GM12874 (cell line): Measurements from ENCODE around the gene SEPTIN2.

ENCODE experiments used
- CTCF ChIP-seq: IDR thresholded peaks from 2 replicates; pipeline ENCODE4 v1.5.1; 2011; ENCODE audit warnings: low read depth, mild to moderate bottlenecking, control low read depth, low read length, moderate library complexity; ENCODE audit not compliant: insufficient read depth

SEPTIN2 gene

GRCh38 chr2:241271706-241272302, 43.9 kb upstream of the SEPTIN2 start:
- no peak for TF ChIP-seq CTCF

GRCh38 chr2:241272303-241273209, 43.2 kb upstream of the SEPTIN2 start:
- no peak for TF ChIP-seq CTCF

- TF ChIP-seq CTCF: no peak
Measured at GRCh38 chr2:241273210-241274020, 42.3 kb upstream of the SEPTIN2 start.

GRCh38 chr2:241274127-241274526, 41.6 kb upstream of the SEPTIN2 start:
- no peak for TF ChIP-seq CTCF

- no peak for TF ChIP-seq CTCF
Measured at GRCh38 chr2:241275504-241275903, 40.2 kb upstream of the SEPTIN2 start.

GRCh38 chr2:241275910-241276309, 39.8 kb upstream of the SEPTIN2 start:
- no peak for TF ChIP-seq CTCF

GRCh38 chr2:241279413-241279812, 36.3 kb upstream of the SEPTIN2 start:
- no peak for TF ChIP-seq CTCF
